ENCODE results near the gene DAZL. TPM values are rescaled to one million over a fixed set of nuclear protein-coding genes. Genes with fewer than 3 reads are reported as not detected.

The DAZL gene
- total RNA-seq, 1 donor from 2014 or later: not detected

DNA sequence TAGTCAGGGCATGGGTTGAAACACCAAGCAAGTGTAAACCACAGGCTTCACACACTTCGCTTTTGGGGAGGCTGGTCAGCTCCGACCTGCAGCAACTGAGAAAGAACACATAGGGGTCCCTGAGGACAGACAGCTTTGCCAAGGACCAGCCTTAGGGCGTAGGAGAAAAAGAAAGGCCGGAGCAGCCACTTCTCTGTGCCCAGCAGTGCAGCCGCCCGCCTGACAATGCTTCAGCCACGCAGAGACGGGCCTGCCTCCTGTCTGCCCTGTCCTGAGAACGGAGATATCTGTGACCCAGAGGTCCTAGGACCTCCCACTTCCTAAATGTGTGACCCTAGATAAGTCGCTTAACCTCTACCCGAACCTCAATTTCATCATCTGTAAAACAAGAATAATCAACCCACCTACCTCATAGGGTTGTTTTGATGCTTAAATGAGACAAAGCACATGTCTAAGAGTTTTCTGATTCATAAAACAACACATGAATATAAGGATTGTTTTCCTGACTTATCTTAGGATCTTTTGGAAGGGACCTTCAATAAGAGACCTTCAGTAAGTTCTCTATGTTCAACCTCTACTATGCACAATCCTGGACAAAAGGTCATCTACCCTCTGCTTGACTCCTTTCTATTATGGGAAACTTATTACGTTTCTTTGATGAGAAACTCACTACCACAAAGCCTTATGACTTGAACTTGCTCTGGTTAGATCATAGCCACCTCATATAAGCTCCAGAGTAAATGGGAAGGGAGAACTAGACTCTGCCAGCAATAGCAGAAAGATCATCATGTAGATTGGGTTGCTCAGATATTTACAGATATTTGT, 58.8 kb downstream of the DAZL start:
- DNase-seq (ENCODE audit: low spot score): no peak
- ATAC-seq: no peak

DNA sequence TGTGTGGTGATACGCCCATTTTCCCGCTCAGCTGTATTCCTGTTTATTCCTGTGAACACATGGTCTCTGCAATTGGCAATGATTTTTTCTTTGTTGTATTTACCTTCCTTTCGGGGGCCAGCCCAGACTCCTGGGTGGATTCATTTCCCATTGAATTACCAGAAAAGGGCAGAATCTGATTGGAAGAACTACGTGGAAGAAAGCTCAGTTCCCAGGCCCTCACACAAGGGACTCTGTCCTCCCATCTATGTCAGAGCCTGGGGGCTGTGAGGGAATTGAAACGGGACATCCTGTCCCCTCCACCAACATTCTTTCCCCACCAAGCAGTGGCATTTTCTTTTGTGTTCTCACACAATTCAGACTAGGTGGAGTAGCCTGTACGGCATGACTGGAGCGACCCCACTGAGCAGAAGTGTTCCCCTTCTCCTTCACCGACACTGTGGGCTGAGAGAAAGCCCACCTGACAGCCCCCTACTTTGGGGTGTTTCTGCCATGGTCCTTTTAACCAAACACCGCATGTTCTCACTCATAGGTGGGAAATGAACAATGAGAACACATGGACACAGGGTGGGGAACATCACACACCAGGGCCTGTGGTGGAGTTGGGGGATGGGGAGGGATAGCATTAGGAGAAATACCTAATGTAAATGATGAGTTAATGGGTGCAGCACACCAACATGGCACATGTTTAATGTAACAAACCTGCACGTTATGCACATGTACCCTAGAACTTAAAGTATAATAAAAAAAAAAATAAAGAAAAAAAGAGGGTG, 59.6 kb downstream of the DAZL start:
- ATAC-seq (no peak), DNase-seq (ENCODE audit: low spot score) (no peak)

DNA sequence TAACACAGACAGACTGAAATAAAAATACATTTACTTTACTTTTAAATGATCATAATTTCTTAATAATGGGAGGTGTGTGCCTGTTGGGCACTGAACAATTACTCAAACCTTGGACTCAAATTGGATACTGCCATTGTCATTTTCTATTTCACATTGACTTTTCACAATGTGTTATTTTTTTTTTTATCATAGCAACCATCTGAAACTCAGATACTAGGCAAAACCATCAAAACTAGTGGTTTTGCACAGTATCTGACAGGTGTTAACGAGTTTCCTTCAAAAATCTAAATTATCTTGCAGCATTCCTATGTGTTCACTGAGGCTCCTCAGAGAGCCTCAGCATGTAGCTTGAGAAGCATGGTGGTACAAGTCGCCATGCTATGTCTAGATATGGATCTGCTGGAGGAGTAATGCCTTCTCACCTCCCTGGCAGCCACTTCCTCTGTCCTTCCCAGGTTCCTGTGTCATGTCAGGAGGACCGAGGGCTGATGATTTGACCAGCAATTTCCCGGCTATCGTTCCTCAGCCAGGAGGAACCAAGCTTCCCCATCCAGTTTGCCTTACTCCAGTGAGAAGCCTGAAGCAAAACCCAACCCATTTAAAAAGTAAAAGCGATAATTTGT, 61.9 kb downstream of the DAZL start:
- no peak for ATAC-seq
- no peak for DNase-seq (ENCODE audit: low spot score)

DNA sequence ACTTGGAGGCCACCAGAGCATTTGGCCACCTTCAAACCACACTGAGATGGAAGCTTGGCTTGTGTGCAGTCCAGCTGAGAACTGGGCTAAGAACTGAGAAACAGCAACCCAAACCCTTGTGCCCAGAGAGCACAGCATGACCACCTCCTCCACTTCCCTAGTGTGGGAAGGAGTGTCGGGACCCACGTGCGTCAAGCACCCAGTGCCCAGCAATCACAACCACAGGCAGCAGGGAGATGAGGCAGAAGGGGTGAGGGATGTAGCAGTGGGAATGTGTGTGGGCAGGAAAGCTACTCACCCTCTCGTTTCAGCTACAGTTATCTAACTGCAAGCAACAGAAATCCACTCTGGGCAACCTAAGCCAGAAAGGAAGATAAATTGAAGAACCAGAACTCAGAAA, 66.7 kb downstream of the DAZL start:
- DNase-seq (ENCODE audit: low spot score) (no peak), ATAC-seq (no peak)

DNA sequence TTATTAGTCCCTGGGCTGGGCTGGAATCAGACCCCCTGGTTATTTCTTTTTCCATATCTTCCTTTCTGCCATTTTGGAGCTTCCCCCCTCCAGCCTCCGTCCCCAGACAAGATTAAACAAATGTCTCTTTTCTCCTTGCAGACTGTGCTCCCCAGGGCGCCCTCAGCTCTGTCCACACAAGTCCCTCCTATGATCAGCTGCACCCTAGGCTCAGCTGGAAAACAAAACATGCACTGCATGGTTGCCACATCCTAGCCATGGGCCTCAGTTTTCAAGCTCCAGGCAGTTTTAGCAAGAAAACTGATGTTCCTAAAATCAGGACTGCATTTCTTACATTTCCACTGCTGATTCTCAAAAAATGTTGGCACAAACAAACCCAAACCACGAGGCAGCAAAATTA, 68.2 kb downstream of the DAZL start:
- no peak for ATAC-seq
- DNase-seq (ENCODE audit: low spot score): no peak

Other genes starting within 250 kb of the DAZL start
- gene RFTN1, start 91.7 kb downstream of the DAZL start, total RNA-seq: 20.9 TPM

All from left lobe of liver (tissue), 2 donors.